Prostate gland (tissue), 2 donors: ENCODE results near the gene TBCA.

Experiments used
- POLR2A ChIP-seq: fragments of 450-650 bp; IDR thresholded peaks from one replicate; pipeline ENCODE4 v1.6.1; 2016; ENCODE audit warnings: antibody characterized with exemption, mild to moderate bottlenecking
- POLR2AphosphoS5 ChIP-seq: sonication (generic); formaldehyde crosslinking; IDR thresholded peaks from one replicate; pipeline ENCODE4 v1.6.1; 2017; ENCODE audit warnings: antibody characterized with exemption
- TF ChIP-seq, protein P1 (sequence below), 4 experiments: fragments of 200-600 bp in 2 of 4; fragments of 450-650 bp in 2 of 4; sonication (generic) in 2 of 4; IDR thresholded peaks; 1 replicate in 3 of 4; 2 replicates in 1 of 4; pipeline ENCODE4 v1.5.1; 2016 to 2019; ENCODE audit warnings: antibody characterized with exemption in 4 of 4, mild to moderate bottlenecking in 2 of 4, moderate library complexity in 2 of 4

DNA sequence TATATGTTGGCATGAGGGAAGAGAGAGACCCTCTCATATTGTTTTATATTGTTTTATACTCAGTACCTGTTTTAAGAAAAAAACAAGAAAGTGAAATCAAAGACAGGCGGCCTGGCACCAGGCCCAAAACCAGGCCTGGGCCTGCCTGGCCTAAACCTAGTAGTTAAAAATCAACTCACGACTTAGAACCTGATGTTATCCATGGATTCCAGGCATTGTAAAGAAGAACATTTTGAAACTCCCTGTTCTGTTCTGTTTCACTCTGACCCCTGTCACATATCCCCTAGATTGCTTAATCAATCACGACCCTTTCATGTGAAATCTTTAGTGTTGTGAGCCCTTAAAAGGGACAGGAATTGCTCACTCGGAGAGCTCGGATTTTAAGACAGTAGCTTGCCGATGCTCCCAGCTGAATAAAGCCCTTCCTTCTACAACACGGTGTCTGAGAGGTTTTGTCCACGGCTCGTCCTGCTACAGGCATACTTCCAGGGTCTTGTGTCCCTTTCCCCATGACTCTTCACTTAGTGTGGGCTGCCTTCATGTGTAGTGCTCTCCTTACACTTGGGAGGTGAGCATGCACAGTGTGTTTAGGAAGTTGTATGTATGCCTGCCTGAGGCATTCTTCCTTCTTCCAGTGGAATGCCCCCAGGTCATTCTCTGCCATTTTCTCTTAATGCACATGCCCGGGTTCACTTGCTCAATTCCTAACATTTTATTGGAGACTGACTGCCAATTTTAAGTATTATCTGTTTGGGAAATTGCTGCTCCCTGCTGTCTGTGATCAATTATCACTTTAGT lies 17.8 kb downstream of the TBCA start:
- TF ChIP-seq POLR2A (no peak), POLR2AphosphoS5 (no peak)
- TF ChIP-seq, protein P1, sequence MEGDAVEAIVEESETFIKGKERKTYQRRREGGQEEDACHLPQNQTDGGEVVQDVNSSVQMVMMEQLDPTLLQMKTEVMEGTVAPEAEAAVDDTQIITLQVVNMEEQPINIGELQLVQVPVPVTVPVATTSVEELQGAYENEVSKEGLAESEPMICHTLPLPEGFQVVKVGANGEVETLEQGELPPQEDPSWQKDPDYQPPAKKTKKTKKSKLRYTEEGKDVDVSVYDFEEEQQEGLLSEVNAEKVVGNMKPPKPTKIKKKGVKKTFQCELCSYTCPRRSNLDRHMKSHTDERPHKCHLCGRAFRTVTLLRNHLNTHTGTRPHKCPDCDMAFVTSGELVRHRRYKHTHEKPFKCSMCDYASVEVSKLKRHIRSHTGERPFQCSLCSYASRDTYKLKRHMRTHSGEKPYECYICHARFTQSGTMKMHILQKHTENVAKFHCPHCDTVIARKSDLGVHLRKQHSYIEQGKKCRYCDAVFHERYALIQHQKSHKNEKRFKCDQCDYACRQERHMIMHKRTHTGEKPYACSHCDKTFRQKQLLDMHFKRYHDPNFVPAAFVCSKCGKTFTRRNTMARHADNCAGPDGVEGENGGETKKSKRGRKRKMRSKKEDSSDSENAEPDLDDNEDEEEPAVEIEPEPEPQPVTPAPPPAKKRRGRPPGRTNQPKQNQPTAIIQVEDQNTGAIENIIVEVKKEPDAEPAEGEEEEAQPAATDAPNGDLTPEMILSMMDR (IDR thresholded peaks at IDR 0.05): no peak
